ENCODE data around the gene CHMP2A.

CHMP2A gene

DNA sequence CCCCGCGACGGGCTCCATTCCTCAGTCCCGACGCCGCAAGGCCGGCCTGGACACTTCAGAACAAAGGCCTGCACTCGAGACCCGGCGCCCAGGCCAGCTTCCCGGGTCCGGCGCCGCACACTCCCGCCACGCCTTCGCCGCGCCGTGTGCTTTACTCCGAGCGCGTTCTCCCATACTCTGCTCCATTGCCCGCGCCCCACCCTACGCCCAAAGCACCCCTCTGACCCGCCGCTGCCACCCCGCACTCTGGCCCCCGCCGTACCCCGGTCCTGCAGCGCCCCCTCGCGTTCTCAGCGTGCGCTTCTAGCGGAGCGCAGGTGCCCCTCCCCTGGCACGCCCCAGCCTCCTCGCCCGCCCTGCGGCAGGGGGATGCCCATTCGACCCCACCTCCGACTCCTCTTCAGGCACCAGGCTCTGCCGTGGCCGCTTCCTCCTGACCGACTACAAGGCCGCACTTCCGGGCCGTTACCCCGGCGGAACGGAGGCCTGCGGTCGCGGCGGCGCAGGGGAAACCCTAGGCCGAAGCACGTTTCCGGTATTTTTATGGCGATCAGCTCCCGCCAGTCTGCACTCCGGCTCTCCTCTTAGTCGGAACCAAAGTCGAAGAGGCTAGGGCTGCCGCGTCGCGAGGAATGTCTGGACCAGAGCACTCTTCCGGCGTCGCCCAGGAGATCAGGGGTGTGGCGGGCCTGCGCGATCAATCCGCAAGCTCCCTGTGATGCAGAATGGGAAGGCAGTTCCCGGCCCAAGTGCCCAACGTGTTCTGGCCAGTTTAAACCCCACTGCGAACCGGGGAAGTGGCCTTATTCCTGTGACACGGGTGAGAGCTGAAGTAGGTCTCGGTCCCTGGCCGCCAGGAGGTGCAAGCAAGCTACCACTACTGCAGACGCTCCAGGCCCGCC is 35.3 kb downstream of the CHMP2A start, which contains the start of gene ZBTB45:
Gene ZBTB45, minus strand, starts transcription at position 456 of the 902 bp plus-strand sequence. CDS start 2,137 bp downstream, outside the sequence.
- no peaks in the 10 kb centered on the region for H3K27me3 Mint-ChIP-seq
- peak within 1 kb of the TSS; percentile 92 to 98 for H3K4me3 Mint-ChIP-seq
- H3K27ac Mint-ChIP-seq: peak within 1 kb of the TSS; percentile 95
- peaks cover 9 to 29% of the 10 kb centered on the region in 2 donors for H3K36me3 Mint-ChIP-seq
- H3K4me1 Mint-ChIP-seq: peaks cover 35 to 52% of the 10 kb centered on the region in 2 donors
- DNase-seq (peak; percentile 97), ATAC-seq (replicated peaks) (peak; percentile 85 to 88)
- H3K9me3 Mint-ChIP-seq: no peaks in the 10 kb centered on the region

- peaks cover 11 to 33% of the 10 kb centered on the region in 2 donors for H3K36me3 Mint-ChIP-seq
- ATAC-seq (replicated peaks): peak; percentile 6 to 9
- H3K4me3 Mint-ChIP-seq: peak overlapping the region; percentile 92 to 98
- no peaks in the 10 kb centered on the region for H3K27me3 Mint-ChIP-seq
- no peak for DNase-seq
- H3K4me1 Mint-ChIP-seq: peaks cover 36 to 57% of the 10 kb centered on the region in 2 donors
- peak overlapping the region; percentile 95 for H3K27ac Mint-ChIP-seq
- H3K9me3 Mint-ChIP-seq: no peaks in the 10 kb centered on the region
Measured at GRCh38 chr19:58519087-58519354, 35.9 kb downstream of the CHMP2A start.

DNA sequence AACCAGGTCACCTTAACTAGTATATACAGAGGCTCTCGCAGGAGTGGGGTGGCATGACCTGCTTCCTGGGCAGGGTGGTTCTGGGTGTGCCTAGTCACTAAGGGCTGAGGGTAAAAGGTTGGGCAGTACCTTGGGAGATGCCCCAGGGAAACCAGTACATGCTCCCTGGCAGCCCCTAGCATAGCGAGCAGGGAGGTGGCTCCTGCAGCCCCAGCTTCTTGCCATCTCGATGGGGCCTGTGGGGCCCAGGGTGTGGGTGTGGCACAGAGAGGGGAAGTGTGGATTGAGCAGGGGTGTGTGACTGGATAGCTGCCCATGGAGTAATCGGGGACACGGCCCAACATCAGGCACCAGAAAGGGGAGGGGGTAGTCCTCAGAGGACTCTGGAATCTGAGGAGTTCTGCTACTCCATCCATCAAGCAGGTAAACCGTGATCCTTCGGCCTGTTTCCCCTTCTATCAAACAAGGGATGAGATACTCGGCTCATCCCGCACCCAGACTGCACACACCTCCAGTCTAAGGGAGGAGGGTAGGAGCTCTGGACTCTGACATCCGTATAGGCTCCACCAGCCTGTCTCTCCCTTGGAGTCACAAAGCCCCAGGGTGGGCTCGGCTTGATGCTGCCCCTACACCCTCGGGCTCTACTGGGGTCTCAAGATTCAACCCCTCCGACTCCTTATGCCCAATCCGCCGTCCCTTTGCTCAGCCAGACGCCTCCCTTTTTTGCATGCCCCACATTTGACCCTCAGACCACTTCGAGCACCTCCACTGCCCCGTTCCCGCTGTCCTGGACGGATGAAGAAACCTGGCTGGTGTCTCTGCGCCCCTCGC is 36.4 kb downstream of the CHMP2A start:
- peaks cover 13 to 33% of the 10 kb centered on the region in 2 donors for H3K36me3 Mint-ChIP-seq
- H3K27ac Mint-ChIP-seq: peak overlapping the region; percentile 95
- H3K4me1 Mint-ChIP-seq: peaks cover 38 to 63% of the 10 kb centered on the region in 2 donors
- ATAC-seq (replicated peaks) (no peak), DNase-seq (no peak)
- no peaks in the 10 kb centered on the region for H3K9me3 Mint-ChIP-seq
- H3K27me3 Mint-ChIP-seq: no peaks in the 10 kb centered on the region
- peak overlapping the region; percentile 92 to 98 for H3K4me3 Mint-ChIP-seq

GRCh38 chr19:58516964-58517833 is 37.7 kb downstream of the CHMP2A start:
- DNase-seq: no peak
- H3K4me3 Mint-ChIP-seq: peak overlapping the region in 1 of 2 donors; percentile 11
- no peaks in the 10 kb centered on the region for H3K27me3 Mint-ChIP-seq
- H3K4me1 Mint-ChIP-seq: peaks cover 41 to 71% of the 10 kb centered on the region in 2 donors
- no peaks in the 10 kb centered on the region for H3K9me3 Mint-ChIP-seq
- peaks cover 13 to 33% of the 10 kb centered on the region in 2 donors for H3K36me3 Mint-ChIP-seq
- no peak for ATAC-seq (replicated peaks)
- H3K27ac Mint-ChIP-seq: no peak overlapping the region

DNA sequence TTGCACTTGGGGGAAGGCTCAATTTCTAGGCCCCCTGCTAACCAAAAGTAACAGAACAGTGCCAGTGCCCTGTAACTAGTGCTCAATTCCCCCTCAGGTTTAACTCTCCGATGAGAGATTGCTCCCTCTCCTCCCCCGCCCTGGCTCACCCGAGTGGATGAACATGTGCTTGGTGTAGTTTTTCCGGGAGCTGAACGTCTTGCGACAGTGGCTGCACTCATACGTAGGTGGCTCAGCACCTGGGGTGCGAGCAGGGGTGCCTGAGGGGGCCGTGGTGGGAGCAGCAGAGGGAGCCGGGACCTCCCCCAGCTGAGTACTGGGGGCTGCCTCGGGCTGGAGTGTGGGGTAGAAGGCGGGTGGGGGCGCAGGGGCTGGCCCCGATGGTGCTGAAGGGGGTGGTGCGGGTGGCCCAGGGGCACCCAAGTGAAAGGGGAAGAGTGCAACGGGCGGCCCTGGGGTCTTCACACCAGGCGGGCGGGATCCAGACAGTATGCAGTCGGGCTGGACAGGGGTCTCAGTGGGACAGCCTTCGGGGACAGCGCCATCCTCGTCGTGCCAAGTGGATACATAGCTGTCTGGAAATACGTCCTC is 38.6 kb downstream of the CHMP2A start:
- H3K27me3 Mint-ChIP-seq: no peaks in the 10 kb centered on the region
- H3K9me3 Mint-ChIP-seq: no peaks in the 10 kb centered on the region
- peaks cover 13 to 33% of the 10 kb centered on the region in 2 donors for H3K36me3 Mint-ChIP-seq
- H3K4me3 Mint-ChIP-seq: peak overlapping the region in 1 of 2 donors; percentile 82
- peak overlapping the region; percentile 84 for H3K27ac Mint-ChIP-seq
- no peak for DNase-seq
- H3K4me1 Mint-ChIP-seq: peaks cover 41 to 71% of the 10 kb centered on the region in 2 donors
- no peak for ATAC-seq (replicated peaks)

- H3K27me3 Mint-ChIP-seq: no peaks in the 10 kb centered on the region
- peaks cover 13 to 33% of the 10 kb centered on the region in 2 donors for H3K36me3 Mint-ChIP-seq
- no peak for ATAC-seq (replicated peaks)
- no peaks in the 10 kb centered on the region for H3K9me3 Mint-ChIP-seq
- peaks cover 37 to 66% of the 10 kb centered on the region in 2 donors for H3K4me1 Mint-ChIP-seq
- peak overlapping the region; percentile 82 for H3K4me3 Mint-ChIP-seq
- DNase-seq: no peak
- H3K27ac Mint-ChIP-seq: peak overlapping the region; percentile 84
Measured at GRCh38 chr19:58515259-58515658, 39.6 kb downstream of the CHMP2A start.

GRCh38 chr19:58514564-58515022 is 40.3 kb downstream of the CHMP2A start:
- peaks cover 32 to 59% of the 10 kb centered on the region in 2 donors for H3K4me1 Mint-ChIP-seq
- H3K9me3 Mint-ChIP-seq: no peaks in the 10 kb centered on the region
- ATAC-seq (replicated peaks) (no peak), DNase-seq (no peak)
- H3K27ac Mint-ChIP-seq: peak overlapping the region; percentile 96
- peak overlapping the region; percentile 91 to 93 for H3K4me3 Mint-ChIP-seq
- H3K27me3 Mint-ChIP-seq: no peaks in the 10 kb centered on the region
- H3K36me3 Mint-ChIP-seq: peaks cover 13 to 36% of the 10 kb centered on the region in 2 donors

- peaks cover 13 to 33% of the 10 kb centered on the region in 2 donors for H3K36me3 Mint-ChIP-seq
- H3K4me3 Mint-ChIP-seq: peak overlapping the region; percentile 91 to 93
- ATAC-seq (replicated peaks): peak; percentile 91
- H3K9me3 Mint-ChIP-seq: no peaks in the 10 kb centered on the region
- DNase-seq: peak; percentile 93
- H3K27me3 Mint-ChIP-seq: no peaks in the 10 kb centered on the region
- peaks cover 31 to 53% of the 10 kb centered on the region in 2 donors for H3K4me1 Mint-ChIP-seq
- H3K27ac Mint-ChIP-seq: peak overlapping the region; percentile 96
Measured at GRCh38 chr19:58513694-58514563, 41.0 kb downstream of the CHMP2A start.

GRCh38 chr19:58513213-58513693 is 41.7 kb downstream of the CHMP2A start:
- no peak for ATAC-seq (replicated peaks)
- Mint-ChIP-seq H3K27me3 (no peaks in the 10 kb centered on the region), H3K4me1 (peaks cover 24 to 47% of the 10 kb centered on the region in 2 donors), H3K9me3 (no peaks in the 10 kb centered on the region), H3K4me3 (peak overlapping the region; percentile 91 to 93), H3K27ac (peak overlapping the region; percentile 84), H3K36me3 (peaks cover 13 to 30% of the 10 kb centered on the region in 2 donors)
- no peak for DNase-seq

DNA sequence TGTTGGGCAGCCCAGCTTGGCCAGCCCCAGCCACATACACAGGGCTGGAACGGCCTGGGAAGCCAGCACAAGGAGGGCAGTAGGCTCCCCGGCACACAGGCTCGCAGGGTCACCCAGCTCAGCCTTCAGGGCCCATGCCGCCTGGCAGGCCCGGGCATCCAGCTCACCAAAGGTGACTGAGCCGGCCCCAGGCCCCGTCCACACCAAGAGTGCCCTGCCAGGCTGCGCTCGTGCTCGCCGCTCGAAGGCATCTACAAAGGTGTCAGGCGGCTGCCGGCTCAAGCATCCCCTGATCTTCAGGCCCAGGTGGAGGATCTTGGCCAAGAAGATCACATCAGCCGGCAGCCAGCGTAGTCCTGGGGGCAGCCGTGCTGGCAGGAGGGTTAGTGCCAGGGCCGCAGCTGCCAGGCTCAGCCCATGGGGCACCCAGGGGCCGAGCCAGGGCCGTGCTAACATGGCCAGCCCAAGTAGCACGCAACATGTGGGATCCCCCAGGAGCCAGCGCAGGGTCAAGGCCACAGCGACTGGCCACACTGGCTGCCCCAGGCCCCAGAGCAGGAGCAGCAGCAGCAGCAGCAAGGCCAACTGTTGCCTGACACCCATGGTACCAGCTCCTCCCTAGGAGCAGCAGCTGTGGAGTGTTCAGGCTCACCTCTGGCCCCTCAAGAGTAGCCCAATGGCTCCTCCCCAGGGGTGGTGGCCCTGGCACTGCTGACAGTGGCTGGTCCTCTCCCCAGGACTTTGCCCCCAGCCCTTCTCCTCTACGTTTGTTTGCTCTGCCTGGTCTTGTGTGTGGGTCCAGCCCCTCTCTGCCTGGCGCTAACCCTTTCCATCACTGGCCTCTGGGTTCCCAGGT is 43.3 kb downstream of the CHMP2A start, which contains the start of gene SLC27A5:
Gene SLC27A5, minus strand, starts transcription at position 640 of the 856 bp plus-strand sequence. Its CDS starts 37 bp downstream, at position 603.
- Mint-ChIP-seq H3K4me3 (peak within 1 kb of the TSS in 1 of 2 donors; percentile 36), H3K27me3 (no peaks in the 10 kb centered on the region), H3K9me3 (peaks cover 4 to 9% of the 10 kb centered on the region in 2 donors), H3K36me3 (peaks cover 13 to 25% of the 10 kb centered on the region in 2 donors), H3K27ac (peak within 1 kb of the TSS; percentile 25), H3K4me1 (peaks cover 18 to 38% of the 10 kb centered on the region in 2 donors)
- ATAC-seq (replicated peaks) (no peak), DNase-seq (no peak)

GRCh38 chr19:58510084-58510862 is 44.6 kb downstream of the CHMP2A start:
- ATAC-seq (replicated peaks): no peak
- peaks cover 7 to 15% of the 10 kb centered on the region in 2 donors for H3K36me3 Mint-ChIP-seq
- H3K27ac Mint-ChIP-seq: peak overlapping the region; percentile 79
- peaks cover 8 to 26% of the 10 kb centered on the region in 2 donors for H3K4me1 Mint-ChIP-seq
- H3K27me3 Mint-ChIP-seq: no peaks in the 10 kb centered on the region
- peak overlapping the region in 1 of 2 donors; percentile 39 for H3K4me3 Mint-ChIP-seq
- DNase-seq: no peak
- peaks cover 4 to 9% of the 10 kb centered on the region in 2 donors for H3K9me3 Mint-ChIP-seq
